GM19452 (cell line): Measurements from ENCODE around the gene SCYGR4.
"Not testable (repeated sequence)": the region's sequence is repeated elsewhere in the genome, so short reads cannot be mapped to it uniquely, and the experiment has no call there.

Experiments used
- ATAC-seq: cut with Tn5 transposase; IDR thresholded peaks from one replicate; pipeline ENCODE4 v1.9.1; 2021; ENCODE audit not compliant: unreplicated experiment

The SCYGR4 gene, protein sequence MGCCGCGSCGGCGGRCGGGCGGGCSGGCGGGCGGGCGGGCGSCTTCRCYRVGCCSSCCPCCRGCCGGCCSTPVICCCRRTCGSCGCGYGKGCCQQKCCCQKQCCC

DNA sequence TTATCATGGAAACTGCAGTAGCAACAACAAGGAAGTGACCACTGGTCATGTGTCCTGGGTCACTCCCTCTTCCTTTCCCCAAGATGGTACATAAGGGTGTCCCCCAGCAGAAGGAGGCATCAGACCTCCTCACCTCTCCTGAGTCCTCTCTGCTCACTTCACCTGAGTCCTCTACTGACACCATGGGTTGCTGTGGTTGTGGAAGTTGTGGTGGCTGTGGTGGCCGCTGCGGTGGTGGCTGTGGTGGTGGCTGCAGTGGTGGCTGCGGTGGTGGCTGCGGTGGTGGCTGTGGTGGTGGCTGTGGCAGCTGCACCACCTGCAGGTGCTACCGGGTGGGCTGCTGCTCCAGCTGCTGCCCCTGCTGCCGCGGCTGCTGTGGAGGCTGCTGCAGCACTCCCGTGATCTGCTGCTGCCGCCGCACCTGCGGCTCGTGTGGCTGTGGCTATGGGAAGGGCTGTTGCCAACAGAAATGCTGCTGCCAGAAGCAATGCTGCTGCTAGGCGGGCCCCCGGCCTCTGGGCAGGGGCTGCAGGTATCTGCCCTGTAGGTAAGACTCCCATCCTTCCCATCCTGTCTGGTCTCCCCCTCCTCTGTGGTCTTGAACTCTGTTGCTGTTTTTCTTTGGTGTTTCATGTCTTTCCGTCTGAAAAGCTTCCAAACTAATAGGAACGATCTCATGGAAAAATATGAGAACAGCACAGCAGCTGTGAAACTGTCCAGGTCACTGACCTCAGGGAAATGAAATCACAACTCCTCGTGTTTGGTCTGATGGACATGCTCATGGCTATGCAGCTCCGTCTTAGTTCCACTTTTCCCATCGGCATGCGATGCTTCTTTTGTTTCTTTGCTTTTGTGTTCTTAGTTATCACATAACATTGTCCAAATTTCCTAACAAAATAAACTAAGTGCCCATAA, at the start of gene SCYGR4:
SCYGR4 (plus strand) TSS at position 183 of the 915 bp plus-strand sequence; CDS start at position 183, 0 bp downstream.
- ATAC-seq = no peak

DNA sequence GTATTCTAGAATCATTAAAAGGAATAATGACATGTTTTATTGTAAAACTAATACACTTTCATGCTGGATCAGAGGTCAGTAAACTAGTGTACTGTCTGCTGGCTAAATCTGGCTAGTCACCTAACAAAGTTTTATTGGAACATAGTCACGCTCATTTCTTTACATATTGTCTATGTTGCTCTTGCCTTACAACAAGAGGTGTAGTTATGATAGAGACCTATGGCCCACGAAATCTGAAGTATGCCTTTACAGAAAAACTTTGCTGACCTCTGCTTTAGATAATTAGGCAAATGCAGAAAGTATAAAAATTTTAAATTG, 48.5 kb upstream of the SCYGR4 start:
- ATAC-seq = no peak

DNA sequence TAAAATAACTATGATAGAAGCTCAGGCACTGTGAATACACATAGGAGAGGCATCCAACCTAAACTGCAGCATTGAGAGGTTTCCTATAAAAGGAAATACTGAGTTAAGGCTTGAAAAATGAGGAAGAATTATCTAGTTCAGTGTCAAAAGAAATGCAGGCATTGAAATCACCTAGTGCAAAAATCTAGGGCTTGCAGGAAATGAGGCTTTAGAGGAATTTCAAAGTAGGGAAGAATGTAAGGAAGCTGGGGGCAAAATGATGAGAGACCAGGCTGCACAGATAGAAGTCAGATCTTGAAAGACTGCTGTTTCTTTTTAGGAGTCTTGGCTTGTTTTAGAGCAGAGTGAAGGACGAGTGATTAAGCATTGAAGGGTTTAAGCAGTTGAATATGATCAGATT, 46.7 kb upstream of the SCYGR4 start:
- no peak for ATAC-seq

DNA sequence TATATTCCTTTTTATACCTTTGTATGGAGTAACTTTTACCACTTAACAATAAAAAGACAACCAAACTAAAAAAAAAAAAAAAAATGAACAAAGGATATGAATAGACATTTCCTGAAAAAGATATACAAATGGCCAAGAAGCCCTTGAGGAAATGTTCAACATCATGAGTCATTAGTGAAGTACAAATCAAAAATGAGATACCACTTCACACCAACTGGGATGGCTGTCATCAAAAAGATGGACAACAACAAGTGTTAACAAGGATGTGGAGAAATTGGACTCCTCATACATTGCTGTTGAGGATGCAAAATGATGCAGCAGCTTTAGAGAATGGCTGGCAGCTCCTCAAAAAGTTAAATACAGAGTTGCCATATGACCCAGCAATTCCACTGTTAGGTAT, 41.2 kb upstream of the SCYGR4 start:
- ATAC-seq = no peak

DNA sequence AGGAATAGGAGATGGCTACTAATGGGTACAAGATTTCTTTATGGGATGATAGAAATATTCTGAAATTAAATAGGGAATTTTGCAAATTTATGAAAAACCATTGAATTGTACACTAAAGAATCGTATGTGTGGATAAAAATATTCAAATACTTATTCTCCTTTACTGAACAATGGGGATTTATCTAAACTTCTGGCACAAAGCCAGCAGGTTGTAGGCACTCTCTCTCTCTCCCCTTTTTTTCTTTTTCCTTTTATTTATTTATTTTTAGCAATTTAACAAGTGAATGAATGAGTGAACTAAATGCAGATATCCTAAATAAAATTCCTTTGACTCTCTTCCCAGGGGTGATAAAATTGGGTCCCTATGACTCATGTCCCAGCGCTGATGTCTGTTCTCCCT, 40.5 kb upstream of the SCYGR4 start:
- ATAC-seq = no peak

DNA sequence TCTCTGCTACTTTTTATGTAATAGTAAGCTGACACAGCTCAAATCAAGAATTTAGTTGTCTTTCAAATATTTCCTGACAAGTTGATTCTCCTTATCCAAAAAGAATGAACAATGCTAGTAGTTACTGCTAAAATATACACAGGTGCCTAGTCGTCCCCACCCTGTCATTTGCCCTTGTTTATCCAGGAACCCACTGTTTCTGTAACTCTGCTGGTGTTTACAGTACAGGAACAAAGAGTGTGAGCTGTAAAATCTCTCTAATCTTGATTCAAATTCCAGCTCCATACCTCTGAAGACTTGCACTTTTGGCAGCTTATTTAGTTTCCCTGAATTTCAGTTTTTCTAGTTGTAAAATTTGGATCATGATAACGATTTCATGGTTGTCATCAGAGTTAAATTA, 39.7 kb upstream of the SCYGR4 start:
- ATAC-seq = no peak

DNA sequence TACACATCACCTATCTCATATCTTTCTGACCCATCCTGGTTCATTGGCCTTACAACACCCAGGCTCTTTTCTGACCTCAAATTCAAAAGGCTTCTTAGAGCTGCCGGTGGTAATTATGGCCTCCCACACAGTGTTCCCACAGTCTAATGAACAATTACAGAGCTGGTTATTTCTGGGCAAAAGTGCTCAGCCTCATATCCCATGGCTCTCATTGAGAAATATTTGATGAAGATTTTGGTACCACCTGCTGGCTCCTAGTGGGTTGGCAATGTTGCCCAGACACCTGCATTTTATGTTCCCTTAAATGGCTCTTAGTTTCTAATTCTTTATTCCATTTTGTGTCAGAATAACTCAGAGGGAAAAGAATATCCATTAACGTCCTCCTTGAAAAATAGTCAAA, 38.7 kb upstream of the SCYGR4 start:
- no peak for ATAC-seq

DNA sequence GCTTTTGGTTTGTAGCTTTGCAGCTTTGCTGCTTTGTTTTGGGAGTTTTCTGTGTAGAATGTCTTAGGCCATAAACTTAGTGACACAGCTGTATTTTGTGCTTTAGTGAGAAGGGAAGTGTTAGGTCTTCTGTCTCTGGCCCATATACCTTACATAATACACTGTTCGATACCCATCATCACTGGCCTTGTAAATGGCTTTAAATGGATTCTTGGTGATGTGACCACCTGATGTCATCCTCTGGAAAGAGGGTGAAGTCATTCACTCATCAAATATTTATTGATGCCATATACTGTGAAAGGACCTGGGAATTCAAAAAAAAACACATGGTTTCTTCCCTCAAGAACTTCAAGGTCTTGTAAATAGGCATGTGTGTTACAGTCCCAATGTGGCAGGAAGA, 37.5 kb upstream of the SCYGR4 start:
- no peak for ATAC-seq

DNA sequence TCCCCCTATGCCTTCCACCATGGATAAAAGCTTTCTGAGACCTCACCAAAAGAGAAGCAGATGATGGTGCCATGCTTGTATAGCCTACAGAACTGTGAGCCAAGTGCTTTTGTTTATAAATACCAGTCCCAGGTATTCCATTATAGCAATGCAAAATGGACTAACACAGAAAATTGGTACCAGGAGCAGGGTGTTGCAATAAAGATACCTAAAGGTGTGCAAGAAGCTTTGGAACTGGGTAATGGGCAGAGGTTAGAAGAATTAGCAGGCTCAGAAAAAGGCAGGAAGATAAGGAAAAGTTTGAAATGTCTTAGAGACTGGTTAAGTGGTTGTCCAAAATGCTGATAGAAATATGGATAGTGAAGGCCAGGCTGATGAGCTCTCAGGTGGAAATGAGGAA, 34.9 kb upstream of the SCYGR4 start:
- ATAC-seq = no peak

DNA sequence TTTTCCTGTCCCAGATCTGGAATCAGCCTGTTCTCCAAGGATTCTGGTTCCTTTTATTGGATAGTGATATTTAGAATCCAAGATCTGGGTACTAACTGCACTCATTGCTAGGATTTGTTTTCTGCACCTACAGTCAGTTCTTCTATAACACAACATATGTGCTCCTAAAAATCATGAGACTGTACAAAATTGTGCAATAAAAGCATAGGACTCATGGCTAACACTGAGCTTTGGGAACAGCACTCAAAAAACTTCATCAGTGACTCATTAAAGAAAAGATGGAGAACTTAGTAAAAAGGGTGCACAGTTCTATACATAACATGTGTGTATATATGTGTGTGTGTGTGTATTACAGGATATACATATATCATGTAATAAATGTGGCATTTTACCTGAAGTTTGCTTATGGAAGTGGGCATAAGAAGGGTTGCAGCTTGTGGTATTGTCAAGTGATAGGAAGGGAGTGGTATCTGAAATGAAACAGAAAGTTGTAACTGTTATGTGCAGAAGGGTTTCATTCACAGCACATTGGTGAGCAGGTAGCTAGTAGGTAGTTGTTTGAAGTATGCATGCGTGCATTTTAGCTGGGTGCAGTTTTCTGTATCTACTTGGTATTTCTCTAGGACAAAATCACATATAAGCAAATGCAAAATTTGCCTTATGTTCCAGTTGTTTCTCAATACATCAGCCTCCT, 24.5 kb upstream of the SCYGR4 start:
- no peak for ATAC-seq

DNA sequence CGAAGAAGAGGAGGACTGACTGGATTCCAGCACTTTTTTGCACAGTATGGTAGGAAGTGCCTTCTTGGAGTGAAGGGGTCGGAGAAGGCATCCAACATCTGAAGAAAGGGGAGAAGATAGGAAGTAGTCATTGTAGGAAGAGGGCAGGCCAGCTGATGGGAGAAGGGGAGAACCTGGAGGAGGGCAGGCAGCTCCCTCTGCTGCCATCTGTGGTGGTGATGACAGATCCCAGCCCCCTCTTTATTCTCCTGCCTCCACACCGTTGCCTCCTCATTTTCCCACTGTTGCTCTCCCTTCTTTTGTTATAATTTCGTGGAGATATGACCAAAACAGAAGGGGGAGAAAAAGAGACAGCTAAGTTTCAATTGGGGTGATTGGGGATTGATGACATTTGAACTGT, 21.5 kb upstream of the SCYGR4 start:
- no peak for ATAC-seq

DNA sequence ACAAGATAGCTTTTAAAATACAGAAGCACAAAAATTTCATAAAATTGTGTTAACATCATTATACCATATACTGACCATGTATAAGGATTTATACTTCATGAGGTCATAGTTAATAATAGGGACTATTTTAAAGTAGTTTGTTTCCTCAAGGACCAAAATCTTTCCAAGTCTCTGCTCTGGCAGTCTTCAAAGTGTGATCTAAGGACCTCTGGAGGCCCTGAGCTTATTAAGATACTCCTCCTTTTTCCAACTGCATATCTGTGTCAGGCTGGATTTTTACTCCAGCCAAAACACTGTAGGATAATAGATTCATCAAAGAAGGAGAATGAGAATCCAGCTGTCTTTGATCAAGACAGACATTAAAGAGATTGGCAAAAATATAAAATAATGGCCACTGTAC, 20.3 kb upstream of the SCYGR4 start:
- ATAC-seq = no peak

DNA sequence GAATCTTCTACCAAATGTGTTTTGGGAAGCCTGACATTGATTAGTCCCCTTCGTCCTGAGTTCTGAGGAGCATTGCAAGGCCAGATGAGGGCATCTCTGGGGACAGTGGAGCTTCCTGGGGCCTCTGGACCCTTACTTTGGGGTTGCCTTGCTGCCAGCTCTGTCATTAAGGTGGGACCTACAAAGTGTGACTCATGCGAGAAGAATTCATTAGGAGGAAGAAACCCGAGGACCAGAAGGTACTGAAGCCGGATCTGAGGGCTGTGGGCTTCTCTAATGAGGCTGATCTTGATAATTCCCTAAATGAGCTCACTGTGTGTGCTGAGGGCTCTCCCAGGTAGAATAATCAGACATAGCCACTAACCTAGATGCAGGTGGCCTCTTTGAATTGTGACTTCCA, 19.3 kb upstream of the SCYGR4 start:
- ATAC-seq = no peak

DNA sequence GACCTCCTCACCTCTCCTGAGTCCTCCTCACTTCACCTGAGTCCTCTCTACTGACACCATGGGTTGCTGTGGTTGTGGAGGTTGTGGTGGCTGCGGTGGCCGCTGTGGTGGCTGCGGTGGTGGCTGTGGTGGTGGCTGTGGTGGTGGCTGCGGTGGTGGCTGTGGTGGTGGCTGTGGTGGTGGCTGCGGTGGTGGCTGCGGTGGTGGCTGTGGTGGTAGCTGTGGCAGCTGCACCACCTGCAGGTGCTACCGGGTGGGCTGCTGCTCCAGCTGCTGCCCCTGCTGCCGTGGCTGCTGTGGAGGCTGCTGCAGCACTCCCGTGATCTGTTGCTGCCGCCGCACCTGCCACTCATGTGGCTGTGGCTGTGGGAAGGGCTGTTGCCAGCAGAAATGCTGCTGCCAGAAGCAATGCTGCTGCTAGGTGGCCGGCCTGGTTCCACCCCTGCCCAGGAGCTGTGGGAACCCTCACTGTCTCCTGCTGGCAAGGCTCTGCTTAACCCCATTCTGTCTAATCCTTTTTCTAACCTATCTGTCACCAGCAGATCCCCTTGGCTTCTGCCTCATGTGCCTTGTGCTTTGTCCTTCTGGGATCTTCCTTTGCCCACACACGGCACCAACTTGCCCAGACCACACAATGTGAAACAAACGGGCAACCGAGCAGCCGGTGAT, 18.3 kb upstream of the SCYGR4 start, which contains the start of gene SCYGR2:
SCYGR2 (plus strand) TSS at position 59 of the 669 bp plus-strand sequence; CDS start at position 59, 0 bp downstream.
- ATAC-seq = not testable (repeated sequence)

DNA sequence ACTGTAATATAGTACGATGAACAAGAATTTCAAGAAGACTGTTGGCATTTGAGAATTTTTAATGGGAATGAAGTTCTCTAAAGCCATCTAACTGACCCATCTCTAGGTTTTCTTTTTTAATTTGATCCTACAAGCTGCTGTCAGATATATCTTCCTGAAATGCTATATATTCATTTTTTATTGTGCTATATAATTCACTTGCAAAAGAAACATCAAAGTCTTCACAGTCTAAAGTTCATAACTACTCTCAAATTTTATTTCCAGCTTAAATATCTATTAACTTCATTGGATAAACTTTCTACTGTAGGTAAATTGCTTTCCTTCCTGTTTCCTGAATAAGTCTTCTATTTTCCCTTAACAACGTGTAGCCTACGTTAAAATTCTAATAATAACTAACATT, 14.9 kb upstream of the SCYGR4 start:
- ATAC-seq = no peak

DNA sequence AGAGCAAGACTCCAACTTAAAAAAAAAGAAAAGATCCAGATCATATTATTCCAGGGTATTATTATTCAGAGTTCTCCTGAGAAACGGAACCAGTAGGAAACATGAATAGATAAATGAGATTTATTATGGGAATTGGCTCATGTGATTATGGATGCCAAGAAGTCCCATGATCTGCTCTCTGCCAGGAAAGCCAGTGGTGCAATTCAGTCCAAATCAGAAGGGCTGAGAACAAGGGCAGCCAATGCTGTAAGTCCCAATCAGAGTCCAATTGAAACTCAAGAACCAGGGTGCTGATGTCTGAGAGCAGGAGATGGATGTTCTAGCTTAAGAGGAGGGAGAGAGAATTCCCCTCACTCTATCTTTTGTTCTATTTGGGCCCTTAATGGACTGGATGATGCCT, 10.8 kb upstream of the SCYGR4 start:
- ATAC-seq = no peak

DNA sequence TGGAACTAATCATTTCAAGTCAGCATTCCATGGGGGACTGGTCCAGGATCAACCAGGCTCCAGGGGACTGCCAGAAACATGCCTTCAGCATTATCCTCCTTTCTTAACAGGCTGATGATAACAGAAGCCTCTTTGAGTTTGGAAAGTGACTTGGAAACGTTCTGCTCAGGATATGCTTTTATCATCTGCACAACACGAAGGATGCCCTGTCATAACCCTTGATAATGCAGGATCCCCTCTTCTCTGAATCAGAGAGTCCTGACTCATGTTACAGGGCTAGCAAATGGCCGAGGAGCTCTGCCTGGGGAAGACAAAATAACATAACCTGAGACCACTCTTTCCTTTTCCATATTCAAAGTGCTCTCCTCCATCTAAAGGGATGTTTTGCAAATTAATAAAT, 9.4 kb upstream of the SCYGR4 start:
- ATAC-seq = no peak

DNA sequence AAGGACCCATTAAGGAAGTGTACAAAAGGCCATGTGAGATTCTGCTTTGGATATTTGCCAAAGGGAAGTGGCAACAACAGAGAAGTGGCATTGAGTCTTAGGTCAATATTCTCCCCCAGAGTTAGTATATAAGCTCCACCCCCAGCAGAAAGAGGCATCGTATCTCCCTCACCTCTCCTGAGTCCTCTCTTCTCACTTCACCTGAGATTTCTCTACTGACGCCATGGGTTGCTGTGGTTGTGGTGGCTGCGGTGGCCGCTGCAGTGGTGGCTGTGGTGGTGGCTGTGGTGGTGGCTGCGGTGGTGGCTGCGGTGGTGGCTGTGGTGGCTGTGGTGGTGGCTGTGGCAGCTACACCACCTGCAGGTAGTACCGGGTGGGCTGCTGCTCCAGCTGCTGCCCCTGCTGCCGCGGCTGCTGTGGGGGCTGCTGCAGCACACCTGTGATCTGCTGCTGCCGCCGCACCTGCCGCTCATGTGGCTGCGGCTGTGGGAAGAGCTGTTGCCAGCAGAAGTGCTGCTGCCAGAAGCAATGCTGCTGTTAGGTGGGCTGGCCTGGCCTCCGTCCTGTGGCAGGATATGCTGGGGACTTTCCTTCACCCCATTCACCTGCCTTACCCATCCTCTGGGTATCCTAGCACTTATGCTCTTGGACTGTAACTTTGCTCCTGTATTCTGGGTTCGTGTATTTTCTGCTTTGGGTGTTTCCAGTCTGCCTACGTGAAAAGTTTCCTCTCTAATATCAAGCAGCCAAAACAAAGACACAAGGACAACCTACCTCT, 8.5 kb upstream of the SCYGR4 start:
- ATAC-seq = peak; percentile 62

DNA sequence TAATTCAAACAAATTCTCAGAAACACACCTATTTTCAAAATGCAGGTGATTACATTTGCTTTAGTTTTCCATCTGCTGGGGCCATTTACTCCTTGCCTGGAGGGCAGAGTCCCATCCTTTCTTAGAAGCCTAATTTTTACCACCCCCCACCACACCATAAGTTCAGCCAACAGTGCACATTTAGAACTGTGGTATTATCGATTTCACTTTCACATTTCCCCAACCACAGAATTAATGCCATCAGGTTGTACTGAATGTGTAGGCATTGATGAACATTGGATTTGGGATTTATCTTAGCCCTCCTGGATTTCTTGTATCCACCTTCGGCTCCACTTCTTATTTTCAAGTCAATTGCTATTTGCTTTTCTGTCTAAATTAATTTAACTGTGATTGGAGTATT, 7.2 kb upstream of the SCYGR4 start:
- ATAC-seq = no peak

DNA sequence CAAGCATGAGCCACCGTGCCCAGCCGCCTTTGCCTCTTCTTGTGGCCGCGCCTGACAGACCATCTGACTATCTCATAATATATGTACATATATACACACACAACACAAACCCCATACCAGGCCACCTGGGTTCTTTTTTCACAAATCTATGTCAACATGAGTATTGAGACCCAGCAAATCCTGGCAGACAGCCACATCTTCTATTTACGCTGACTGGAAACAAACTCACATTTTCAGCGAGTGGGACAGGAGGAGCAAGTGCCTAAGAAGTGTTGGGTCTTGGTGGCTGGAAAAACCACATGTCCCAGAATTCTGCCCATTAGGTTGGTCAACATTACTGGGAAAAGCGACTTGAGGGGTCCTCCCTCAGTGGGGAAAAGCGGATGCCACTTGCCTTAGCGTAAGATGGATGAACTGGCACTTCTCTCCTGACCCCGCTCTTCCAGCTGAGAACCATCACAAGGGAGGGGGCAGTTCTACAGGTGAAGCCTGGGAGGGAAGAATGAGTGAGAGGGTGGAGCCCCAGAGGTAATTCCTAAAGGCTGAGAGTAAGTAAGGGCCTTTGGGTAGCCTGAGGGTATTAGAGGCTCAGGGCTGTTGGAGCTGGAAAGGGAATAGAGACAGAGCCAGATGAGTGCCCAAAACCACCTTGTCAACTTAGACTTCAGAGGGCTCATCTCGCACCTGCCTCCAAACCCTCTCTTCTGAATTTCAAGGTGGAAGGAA, 4.6 kb upstream of the SCYGR4 start:
- ATAC-seq = no peak
